Measurements from ENCODE around the gene NDUFAF2. TPM values are rescaled to one million over a fixed set of nuclear protein-coding genes. Genes with fewer than 3 reads are reported as not detected.

NDUFAF2 gene
- total and polyA plus RNA-seq, 2 of the 8 experiments (the other 6 are each of a cell fraction or from before 2014, with no cell fraction given): 10.7 to 46.5 TPM

GRCh38 chr5:61085885-61086284, 140.9 kb downstream of the NDUFAF2 start:
- WGBS, 2 experiments (ENCODE audit: extremely low coverage in 1 of 2, insufficient coverage in 1 of 2, insufficient read length in 1 of 2, insufficient replicate concordance in 2 of 2, low coverage in 1 of 2, low lambda C conversion rate in 2 of 2, missing lambda C conversion rate in 1 of 2): 92% methylated on average over 1 of the region's 1 CpG; no CpG with 5 or more reads in 1 of the 2 experiments
- FAIRE-seq: no peak
- H2BK12ac ChIP-seq (ENCODE audit: low read depth, low read length): no peak overlapping the region

More at GRCh38 chr5:61085885-61086284, 140.9 kb downstream of the NDUFAF2 start:
- CTCF ChIA-PET (ENCODE audit: partially characterized antibody): no interaction called here
- no peaks in the 10 kb centered on the region for H4K20me1 ChIP-seq (replicated peaks in 1 of 2; ENCODE audit: control insufficient read depth in 1 of 2, insufficient read depth in 2 of 2, low read length in 2 of 2)
- no peak overlapping the region for H3K14ac ChIP-seq (ENCODE audit: insufficient read length)
- H2BK5ac ChIP-seq (ENCODE audit: low read depth, low read length): no peak overlapping the region
- no peak for DNase-seq (ENCODE audit: low read depth in 1 of 2, low spot score in 2 of 2)
- H2BK120ac ChIP-seq (replicated peaks; ENCODE audit: low read depth, low read length): no peak overlapping the region
- H3K23me2 ChIP-seq (ENCODE audit: low read depth, low read length): no peaks in the 10 kb centered on the region
- H3K9me3 ChIP-seq (ENCODE audit: insufficient read depth in 2 of 2, low read depth in 1 of 2, low read length in 1 of 2): 0 out of 4 replicates have a peak, but pooled peaks cover 0 to 2% of the 10 kb centered on the region in 2 experiments
- H2BK15ac ChIP-seq (ENCODE audit: low read length): no peak overlapping the region
- H2AFZ ChIP-seq (ENCODE audit: low read length): no peak overlapping the region
- no peak overlapping the region for H4K5ac ChIP-seq (ENCODE audit: insufficient read length, low read depth, low read length)
- H3K4me1 ChIP-seq (replicated peaks in 1 of 4; ENCODE audit: control insufficient read depth in 3 of 4, insufficient read depth in 4 of 4, low read length in 3 of 4): no peaks in the 10 kb centered on the region
- no peak overlapping the region for H2BK20ac ChIP-seq (ENCODE audit: low read length)
- POLR2A ChIA-PET (ENCODE audit: partially characterized antibody): no interaction called here
- H3K79me2 ChIP-seq (ENCODE audit: control insufficient read depth in 1 of 2, insufficient read depth in 2 of 2, low read length in 2 of 2): no peaks in the 10 kb centered on the region
- no peak overlapping the region for H3K23ac ChIP-seq (ENCODE audit: insufficient read length)
- H3K79me1 ChIP-seq (ENCODE audit: low read depth, low read length): no peaks in the 10 kb centered on the region
- H3K4ac ChIP-seq (replicated peaks; ENCODE audit: insufficient read length, low read depth, low read length): no peak overlapping the region
- H3K4me3 ChIP-seq (ENCODE audit: extremely low read depth in 1 of 4, insufficient read depth in 2 of 4, low read depth in 3 of 4, low read length in 4 of 4): no peak overlapping the region
- H3K9ac ChIP-seq (replicated peaks in 1 of 4; ENCODE audit: extremely low read depth in 1 of 4, low read depth in 3 of 4, low read length in 3 of 4): no peak overlapping the region
- H3K27me3 ChIP-seq (replicated peaks in 1 of 4; ENCODE audit: control insufficient read depth in 3 of 4, extremely low read depth in 1 of 4, insufficient read depth in 3 of 4, low read length in 3 of 4): no peaks in the 10 kb centered on the region
- no peak overlapping the region for H4K91ac ChIP-seq (replicated peaks; ENCODE audit: insufficient read length, low read length)
- no peak overlapping the region for H3K56ac ChIP-seq (replicated peaks; ENCODE audit: insufficient read length, low read depth, low read length)
- H3K4me2 ChIP-seq (ENCODE audit: insufficient read depth in 1 of 2, low read depth in 2 of 2, low read length in 2 of 2): no peak overlapping the region
- H3K36me3 ChIP-seq (ENCODE audit: control insufficient read depth in 2 of 4, insufficient read depth in 4 of 4, low read length in 3 of 4): no peaks in the 10 kb centered on the region
- H2AK5ac ChIP-seq (ENCODE audit: low read depth, low read length): no peak overlapping the region
- H3K27ac ChIP-seq (ENCODE audit: low read depth, low read length): no peak overlapping the region
- H3K18ac ChIP-seq (ENCODE audit: extremely low read depth, low read length): no peak overlapping the region
- H4K8ac ChIP-seq (ENCODE audit: extremely low read depth, insufficient read depth, low read length): no peak overlapping the region
- no peak for TF ChIP-seq SUZ12 (IDR thresholded peaks at IDR 0.05; ENCODE audit: low read length)
- TF ChIP-seq BACH1 (IDR thresholded peaks at IDR 0.05; ENCODE audit: low read length): no peak
- no peak for TF ChIP-seq EZH2 (IDR thresholded peaks at IDR 0.05; ENCODE audit: low read depth, low read length, severe bottlenecking)
- TF ChIP-seq PHF8 (conservative IDR thresholded peaks at IDR 0.05; ENCODE audit: low read depth, low read length): no peak
- no peak for TF ChIP-seq NRF1 (IDR thresholded peaks at IDR 0.05; ENCODE audit: low read depth, low read length)
- TF ChIP-seq CHD2 (IDR thresholded peaks at IDR 0.05; ENCODE audit: low read length): no peak
- no peak for TF ChIP-seq EGR1 (IDR thresholded peaks at IDR 0.05; ENCODE audit: borderline replicate concordance, low read depth, low read length)
- TF ChIP-seq CTBP2 (IDR thresholded peaks at IDR 0.05; ENCODE audit: borderline replicate concordance, insufficient read depth, insufficient read length, low read length): no peak
